Measurements from ENCODE around the gene WWOX.

Gene WWOX

DNA sequence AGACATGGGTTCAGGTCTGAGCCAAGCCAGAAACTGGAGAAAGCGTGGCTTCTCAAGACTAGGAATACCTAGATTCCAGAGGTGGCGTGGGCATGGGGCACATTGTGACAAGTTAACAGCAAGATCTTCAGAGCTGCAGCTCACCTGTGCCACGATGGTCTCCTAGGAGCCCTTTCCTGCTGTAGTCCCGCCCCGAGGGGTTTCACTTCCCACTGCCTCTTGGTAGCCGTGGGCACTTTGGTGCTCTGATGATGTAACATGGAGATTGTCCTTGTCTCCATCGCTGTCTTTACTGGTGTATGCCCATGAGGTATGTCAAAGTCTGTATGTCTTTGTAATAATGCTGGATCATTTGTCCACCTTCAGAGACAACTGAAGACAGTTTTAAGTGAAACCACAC lies 89.7 kb downstream of the WWOX start:
- no peak for TF ChIP-seq TAF1 (IDR thresholded peaks at IDR 0.05; ENCODE audit: borderline replicate concordance, insufficient read depth, low read length)
- TF ChIP-seq FOXP2 (optimal IDR thresholded peaks at IDR 0.05; ENCODE audit: borderline replicate concordance, extremely low read depth, extremely low read length, insufficient read depth) = no peak
- TF ChIP-seq SIN3A (IDR thresholded peaks at IDR 0.05; ENCODE audit: borderline replicate concordance, insufficient read depth, low read length) = no peak
- TF ChIP-seq, protein P1, sequence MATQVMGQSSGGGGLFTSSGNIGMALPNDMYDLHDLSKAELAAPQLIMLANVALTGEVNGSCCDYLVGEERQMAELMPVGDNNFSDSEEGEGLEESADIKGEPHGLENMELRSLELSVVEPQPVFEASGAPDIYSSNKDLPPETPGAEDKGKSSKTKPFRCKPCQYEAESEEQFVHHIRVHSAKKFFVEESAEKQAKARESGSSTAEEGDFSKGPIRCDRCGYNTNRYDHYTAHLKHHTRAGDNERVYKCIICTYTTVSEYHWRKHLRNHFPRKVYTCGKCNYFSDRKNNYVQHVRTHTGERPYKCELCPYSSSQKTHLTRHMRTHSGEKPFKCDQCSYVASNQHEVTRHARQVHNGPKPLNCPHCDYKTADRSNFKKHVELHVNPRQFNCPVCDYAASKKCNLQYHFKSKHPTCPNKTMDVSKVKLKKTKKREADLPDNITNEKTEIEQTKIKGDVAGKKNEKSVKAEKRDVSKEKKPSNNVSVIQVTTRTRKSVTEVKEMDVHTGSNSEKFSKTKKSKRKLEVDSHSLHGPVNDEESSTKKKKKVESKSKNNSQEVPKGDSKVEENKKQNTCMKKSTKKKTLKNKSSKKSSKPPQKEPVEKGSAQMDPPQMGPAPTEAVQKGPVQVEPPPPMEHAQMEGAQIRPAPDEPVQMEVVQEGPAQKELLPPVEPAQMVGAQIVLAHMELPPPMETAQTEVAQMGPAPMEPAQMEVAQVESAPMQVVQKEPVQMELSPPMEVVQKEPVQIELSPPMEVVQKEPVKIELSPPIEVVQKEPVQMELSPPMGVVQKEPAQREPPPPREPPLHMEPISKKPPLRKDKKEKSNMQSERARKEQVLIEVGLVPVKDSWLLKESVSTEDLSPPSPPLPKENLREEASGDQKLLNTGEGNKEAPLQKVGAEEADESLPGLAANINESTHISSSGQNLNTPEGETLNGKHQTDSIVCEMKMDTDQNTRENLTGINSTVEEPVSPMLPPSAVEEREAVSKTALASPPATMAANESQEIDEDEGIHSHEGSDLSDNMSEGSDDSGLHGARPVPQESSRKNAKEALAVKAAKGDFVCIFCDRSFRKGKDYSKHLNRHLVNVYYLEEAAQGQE (IDR thresholded peaks at IDR 0.05; ENCODE audit: insufficient read depth in 1 of 2, low read depth in 2 of 2, low read length in 2 of 2) = no peak
- TF ChIP-seq POLR2AphosphoS5 (IDR thresholded peaks at IDR 0.05; ENCODE audit: low read depth, low read length) = no peak

- no peak for TF ChIP-seq TAF1 (IDR thresholded peaks at IDR 0.05; ENCODE audit: borderline replicate concordance, insufficient read depth, low read length)
- TF ChIP-seq FOXP2 (optimal IDR thresholded peaks at IDR 0.05; ENCODE audit: borderline replicate concordance, extremely low read depth, extremely low read length, insufficient read depth) = no peak
- TF ChIP-seq, protein P1 (IDR thresholded peaks at IDR 0.05; ENCODE audit: insufficient read depth in 1 of 2, low read depth in 2 of 2, low read length in 2 of 2) = no peak
- no peak for TF ChIP-seq POLR2AphosphoS5 (IDR thresholded peaks at IDR 0.05; ENCODE audit: low read depth, low read length)
- no peak for TF ChIP-seq SIN3A (IDR thresholded peaks at IDR 0.05; ENCODE audit: borderline replicate concordance, insufficient read depth, low read length)
These were observed 93.5 kb downstream of the WWOX start for GRCh38 chr16:78192734-78193488.

GRCh38 chr16:78194948-78195347 lies 95.5 kb downstream of the WWOX start:
- TF ChIP-seq POLR2AphosphoS5 (IDR thresholded peaks at IDR 0.05; ENCODE audit: low read depth, low read length) = no peak
- no peak for TF ChIP-seq FOXP2 (optimal IDR thresholded peaks at IDR 0.05; ENCODE audit: borderline replicate concordance, extremely low read depth, extremely low read length, insufficient read depth)
- TF ChIP-seq, protein P1 (IDR thresholded peaks at IDR 0.05; ENCODE audit: insufficient read depth in 1 of 2, low read depth in 2 of 2, low read length in 2 of 2) = no peak
- TF ChIP-seq SIN3A (IDR thresholded peaks at IDR 0.05; ENCODE audit: borderline replicate concordance, insufficient read depth, low read length) = no peak
- no peak for TF ChIP-seq TAF1 (IDR thresholded peaks at IDR 0.05; ENCODE audit: borderline replicate concordance, insufficient read depth, low read length)

DNA sequence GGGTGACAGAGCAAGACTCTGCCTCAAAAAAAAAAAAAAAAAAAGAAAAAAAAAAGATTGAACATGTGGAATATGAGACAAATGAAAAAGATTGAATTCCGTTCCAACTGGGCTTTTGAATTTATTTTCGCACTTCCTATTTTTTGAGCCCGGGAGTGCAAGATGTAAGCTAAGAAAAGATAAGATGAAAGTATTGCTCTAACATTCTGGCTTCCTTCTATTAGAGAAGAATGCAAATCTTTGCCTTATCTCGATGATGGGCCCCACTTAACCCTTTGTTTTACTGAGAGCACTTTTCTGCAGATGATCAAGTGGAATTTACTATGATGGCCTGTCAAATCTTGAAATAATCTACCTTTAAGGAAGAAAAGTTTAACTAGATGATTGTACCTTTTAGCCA lies 96.3 kb downstream of the WWOX start:
- TF ChIP-seq TAF1 (IDR thresholded peaks at IDR 0.05; ENCODE audit: borderline replicate concordance, insufficient read depth, low read length) = no peak
- TF ChIP-seq POLR2AphosphoS5 (IDR thresholded peaks at IDR 0.05; ENCODE audit: low read depth, low read length) = no peak
- TF ChIP-seq FOXP2 (optimal IDR thresholded peaks at IDR 0.05; ENCODE audit: borderline replicate concordance, extremely low read depth, extremely low read length, insufficient read depth) = no peak
- TF ChIP-seq, protein P1 (IDR thresholded peaks at IDR 0.05; ENCODE audit: insufficient read depth in 1 of 2, low read depth in 2 of 2, low read length in 2 of 2) = no peak
- no peak for TF ChIP-seq SIN3A (IDR thresholded peaks at IDR 0.05; ENCODE audit: borderline replicate concordance, insufficient read depth, low read length)
